Right lobe of liver (tissue), 4 donors: ENCODE data around the gene IGDCC3.

Experiments
- POLR2A ChIP-seq: fragments of 450-650 bp; IDR thresholded peaks from one replicate; pipeline ENCODE4 v1.6.1; 2017; ENCODE audit warnings: antibody characterized with exemption, mild to moderate bottlenecking
- TF ChIP-seq, protein P1 (sequence below), 4 donors: fragments of 200-600 bp in 3 of 4; fragments of 450-650 bp in 1 of 4; IDR thresholded peaks; one replicate each; pipeline versions ENCODE4 v1.5.1 to v1.8.0; 2016 to 2022; ENCODE audit warnings: antibody characterized with exemption in 4 of 4, mild to moderate bottlenecking in 2 of 4
- donor health status: DM: no; HTN: no; CAD: no.
- donor health status: DM: no; HTN: no; CAD: no.
- donor health status: DM: no; HTN: yes; CAD: no.

DNA sequence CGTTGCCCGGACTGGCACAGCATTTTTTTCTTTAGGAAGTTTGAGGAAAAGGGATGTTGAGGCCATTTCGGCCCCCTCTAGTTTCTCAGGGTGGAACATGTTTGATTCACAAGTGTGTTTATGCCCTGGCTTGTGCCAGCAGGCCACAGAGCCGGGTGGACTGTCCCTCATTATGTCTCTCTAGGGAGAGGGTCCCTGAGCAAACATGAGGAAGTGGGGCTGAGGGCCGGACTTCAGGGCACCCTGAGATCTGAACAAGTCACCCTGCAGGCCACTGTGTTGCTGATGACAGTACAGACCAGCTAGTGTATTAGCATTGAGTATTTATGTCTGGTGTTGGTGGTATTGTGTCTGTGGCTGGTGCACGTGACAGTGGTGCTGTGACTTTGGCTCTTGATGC, 38.4 kb downstream of the IGDCC3 start:
- TF ChIP-seq, protein P1, sequence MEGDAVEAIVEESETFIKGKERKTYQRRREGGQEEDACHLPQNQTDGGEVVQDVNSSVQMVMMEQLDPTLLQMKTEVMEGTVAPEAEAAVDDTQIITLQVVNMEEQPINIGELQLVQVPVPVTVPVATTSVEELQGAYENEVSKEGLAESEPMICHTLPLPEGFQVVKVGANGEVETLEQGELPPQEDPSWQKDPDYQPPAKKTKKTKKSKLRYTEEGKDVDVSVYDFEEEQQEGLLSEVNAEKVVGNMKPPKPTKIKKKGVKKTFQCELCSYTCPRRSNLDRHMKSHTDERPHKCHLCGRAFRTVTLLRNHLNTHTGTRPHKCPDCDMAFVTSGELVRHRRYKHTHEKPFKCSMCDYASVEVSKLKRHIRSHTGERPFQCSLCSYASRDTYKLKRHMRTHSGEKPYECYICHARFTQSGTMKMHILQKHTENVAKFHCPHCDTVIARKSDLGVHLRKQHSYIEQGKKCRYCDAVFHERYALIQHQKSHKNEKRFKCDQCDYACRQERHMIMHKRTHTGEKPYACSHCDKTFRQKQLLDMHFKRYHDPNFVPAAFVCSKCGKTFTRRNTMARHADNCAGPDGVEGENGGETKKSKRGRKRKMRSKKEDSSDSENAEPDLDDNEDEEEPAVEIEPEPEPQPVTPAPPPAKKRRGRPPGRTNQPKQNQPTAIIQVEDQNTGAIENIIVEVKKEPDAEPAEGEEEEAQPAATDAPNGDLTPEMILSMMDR (IDR thresholded peaks at IDR 0.05), result no peak
- TF ChIP-seq POLR2A, result no peak
